H9 (cell line): ENCODE data around the gene PBX1. TPM values are rescaled to one million over a fixed set of nuclear protein-coding genes. Genes with fewer than 3 reads are reported as not detected.

ENCODE experiments used
- DNase-seq: peaks from one replicate; pipeline ENCODE4 v3.0.0-alpha.2; 2017
- H2AFZ ChIP-seq: one replicate; pipeline ENCODE4 v1.6.1; 2013; ENCODE audit warnings: mild to moderate bottlenecking, low read length, control low read depth, moderate library complexity
- H2AK5ac ChIP-seq: 2 replicates; pipeline ENCODE4 v1.6.1; 2013; ENCODE audit warnings: low read length, control low read depth, mixed read lengths; ENCODE audit not compliant: insufficient read length
- H2BK120ac ChIP-seq: one replicate; pipeline ENCODE4 v1.6.1; 2013; ENCODE audit warnings: low read depth, mild to moderate bottlenecking, low read length, control low read depth, inconsistent platforms; ENCODE audit not compliant: poor library complexity, severe bottlenecking
- H2BK12ac ChIP-seq: 2 replicates; pipeline ENCODE4 v1.6.1; 2013; ENCODE audit warnings: low read length, control low read depth, mixed read lengths, low read depth; ENCODE audit not compliant: insufficient read length
- H2BK15ac ChIP-seq: 2 replicates; pipeline ENCODE4 v1.6.1; 2013; ENCODE audit warnings: low read depth, low read length, control low read depth
- H2BK20ac ChIP-seq: one replicate; pipeline ENCODE4 v1.6.1; 2013; ENCODE audit warnings: low read depth, mild to moderate bottlenecking, low read length, control low read depth, inconsistent platforms; ENCODE audit not compliant: poor library complexity, severe bottlenecking
- H2BK5ac ChIP-seq: 2 replicates; pipeline ENCODE4 v1.6.1; 2013; ENCODE audit warnings: low read length, control low read depth, mixed read lengths; ENCODE audit not compliant: insufficient read length
- H3K14ac ChIP-seq: 2 replicates; pipeline ENCODE4 v1.6.1; 2013; ENCODE audit warnings: low read length, control low read depth; ENCODE audit not compliant: insufficient read depth
- H3K18ac ChIP-seq: 2 replicates; pipeline ENCODE4 v1.6.1; 2013; ENCODE audit warnings: low read depth, mild to moderate bottlenecking, mixed read lengths, low read length, control low read depth; ENCODE audit not compliant: insufficient read length
- H3K23ac ChIP-seq: 2 replicates; pipeline ENCODE4 v1.6.1; 2013; ENCODE audit warnings: low read length, control low read depth, mixed read lengths, low read depth; ENCODE audit not compliant: insufficient read length
- H3K23me2 ChIP-seq: 2 replicates; pipeline ENCODE4 v1.6.1; 2013; ENCODE audit warnings: low read depth, mild to moderate bottlenecking, mixed read lengths, low read length, control low read depth; ENCODE audit not compliant: insufficient read length, poor library complexity, severe bottlenecking
- H3K27ac ChIP-seq: 2 replicates; pipeline ENCODE4 v1.5.1; 2013; ENCODE audit warnings: low read length, control low read depth, mixed read lengths, low read depth; ENCODE audit not compliant: insufficient read length
- H3K27me3 ChIP-seq: 2 replicates; pipeline ENCODE4 v1.6.1; 2013; ENCODE audit warnings: low read length, control low read depth, inconsistent platforms; ENCODE audit not compliant: insufficient read depth
- H3K4ac ChIP-seq: 2 replicates; pipeline ENCODE4 v1.6.1; 2013; ENCODE audit warnings: low read depth, mild to moderate bottlenecking, control low read depth, inconsistent platforms, low read length, moderate library complexity
- H3K4me1 ChIP-seq: 2 replicates; pipeline ENCODE4 v1.6.1; 2013; ENCODE audit warnings: low read length, control low read depth, inconsistent platforms; ENCODE audit not compliant: insufficient read depth
- H3K4me2 ChIP-seq: 2 replicates; pipeline ENCODE4 v1.6.1; 2013; ENCODE audit warnings: low read length, control low read depth, mixed read lengths; ENCODE audit not compliant: insufficient read length, insufficient read depth
- H3K56ac ChIP-seq: 2 replicates; pipeline ENCODE4 v1.6.1; 2013; ENCODE audit warnings: low read depth, mild to moderate bottlenecking, mixed read lengths, low read length, control low read depth; ENCODE audit not compliant: insufficient read length
- H3K79me1 ChIP-seq: 2 replicates; pipeline ENCODE4 v1.6.1; 2013; ENCODE audit warnings: low read depth, mild to moderate bottlenecking, moderate library complexity, low read length, control low read depth, inconsistent platforms; ENCODE audit not compliant: insufficient read depth, poor library complexity, severe bottlenecking
- H3K79me2 ChIP-seq: 2 replicates; pipeline ENCODE4 v1.6.1; 2013; ENCODE audit warnings: low read length, control low read depth, inconsistent platforms; ENCODE audit not compliant: insufficient read depth
- H3K9ac ChIP-seq: 2 replicates; pipeline ENCODE4 v1.6.1; 2013; ENCODE audit warnings: low read length, control low read depth, mixed read lengths; ENCODE audit not compliant: insufficient read length; ENCODE audit errors: extremely low read depth
- H3K9me3 ChIP-seq: one replicate; pipeline ENCODE4 v1.6.1; 2013; ENCODE audit warnings: low read depth, low read length, inconsistent platforms; ENCODE audit not compliant: control insufficient read depth
- H3T11ph ChIP-seq: one replicate; pipeline ENCODE4 v1.6.1; 2013; ENCODE audit warnings: mild to moderate bottlenecking, low read length, control low read depth, inconsistent platforms
- H4K20me1 ChIP-seq: one replicate; pipeline ENCODE4 v1.6.1; 2013; ENCODE audit not compliant: control insufficient read depth, insufficient read length, insufficient read depth
- H4K5ac ChIP-seq: 2 replicates; pipeline ENCODE4 v1.6.1; 2013; ENCODE audit warnings: low read depth, mild to moderate bottlenecking, mixed read lengths, low read length, control low read depth; ENCODE audit not compliant: insufficient read length
- H4K8ac ChIP-seq: replicated peaks from 2 replicates; pipeline ENCODE4 v1.6.1; 2013; ENCODE audit warnings: low read length, control low read depth, mixed read lengths, low read depth; ENCODE audit not compliant: insufficient read length
- H4K91ac ChIP-seq: 2 replicates; pipeline ENCODE4 v1.6.1; 2013; ENCODE audit warnings: low read depth, mild to moderate bottlenecking, moderate library complexity, mixed read lengths, low read length, control low read depth; ENCODE audit not compliant: insufficient read length
- H3K27ac Mint-ChIP-seq, 3 experiments: 2 replicates in 2 of 3; 3 replicates in 1 of 3; pipeline ENCODE4 v1.8.0; 2020 to 2021; ENCODE audit warnings: mixed read lengths in 3 of 3, mild to moderate bottlenecking in 1 of 3, moderate library complexity in 1 of 3
- H3K27me3 Mint-ChIP-seq: 2 replicates; pipeline ENCODE4 v1.8.0; 2021; ENCODE audit warnings: low read depth, mild to moderate bottlenecking, moderate library complexity, mixed read lengths
- H3K36me3 Mint-ChIP-seq, 3 experiments: 2 replicates in 2 of 3; 3 replicates in 1 of 3; pipeline ENCODE4 v1.8.0; 2020 to 2021; ENCODE audit warnings: low read depth in 3 of 3, mixed read lengths in 3 of 3; ENCODE audit not compliant: insufficient read depth in 1 of 3
- H3K4me1 Mint-ChIP-seq, 2 experiments: 2 replicates each; pipeline ENCODE4 v1.8.0; 2020; ENCODE audit warnings: mixed read lengths in 2 of 2
- H3K4me3 Mint-ChIP-seq, 2 experiments: 2 replicates in 1 of 2; 3 replicates in 1 of 2; pipeline ENCODE4 v1.8.0; 2020 to 2021; ENCODE audit warnings: mild to moderate bottlenecking in 2 of 2, mixed read lengths in 2 of 2, moderate library complexity in 1 of 2
- H3K9me3 Mint-ChIP-seq, 2 experiments: 2 replicates in 1 of 2; 3 replicates in 1 of 2; pipeline ENCODE4 v1.8.0; 2020; ENCODE audit warnings: mild to moderate bottlenecking in 2 of 2, mixed read lengths in 2 of 2, moderate library complexity in 1 of 2
- WGBS: extraction: QIAGEN DNeasy Blood & Tissue Kit; methylation state at CpG from one replicate; pipeline ENCODE4 v1.1.7; 2013; ENCODE audit warnings: missing lambda C conversion rate, low lambda C conversion rate, mixed read lengths; ENCODE audit not compliant: insufficient read length; ENCODE audit errors: extremely low coverage; 5-methylcytosine and 5-hydroxymethylcytosine counted together
- total RNA-seq: library from RNA; stranded (reverse); gene quantifications from 2 replicates; pipeline ENCODE4 v1.2.1, GENCODE V29; 2021
- TF ChIP-seq, protein P1 (sequence below): fragments of 200-600 bp; sonication (generic); conservative IDR thresholded peaks from 3 replicates; pipeline ENCODE4 v1.8.0; 2021; ENCODE audit warnings: antibody characterized with exemption, mild to moderate bottlenecking

PBX1 gene
- total RNA-seq, 1 experiment from 2014 or later, result 142 TPM

DNA sequence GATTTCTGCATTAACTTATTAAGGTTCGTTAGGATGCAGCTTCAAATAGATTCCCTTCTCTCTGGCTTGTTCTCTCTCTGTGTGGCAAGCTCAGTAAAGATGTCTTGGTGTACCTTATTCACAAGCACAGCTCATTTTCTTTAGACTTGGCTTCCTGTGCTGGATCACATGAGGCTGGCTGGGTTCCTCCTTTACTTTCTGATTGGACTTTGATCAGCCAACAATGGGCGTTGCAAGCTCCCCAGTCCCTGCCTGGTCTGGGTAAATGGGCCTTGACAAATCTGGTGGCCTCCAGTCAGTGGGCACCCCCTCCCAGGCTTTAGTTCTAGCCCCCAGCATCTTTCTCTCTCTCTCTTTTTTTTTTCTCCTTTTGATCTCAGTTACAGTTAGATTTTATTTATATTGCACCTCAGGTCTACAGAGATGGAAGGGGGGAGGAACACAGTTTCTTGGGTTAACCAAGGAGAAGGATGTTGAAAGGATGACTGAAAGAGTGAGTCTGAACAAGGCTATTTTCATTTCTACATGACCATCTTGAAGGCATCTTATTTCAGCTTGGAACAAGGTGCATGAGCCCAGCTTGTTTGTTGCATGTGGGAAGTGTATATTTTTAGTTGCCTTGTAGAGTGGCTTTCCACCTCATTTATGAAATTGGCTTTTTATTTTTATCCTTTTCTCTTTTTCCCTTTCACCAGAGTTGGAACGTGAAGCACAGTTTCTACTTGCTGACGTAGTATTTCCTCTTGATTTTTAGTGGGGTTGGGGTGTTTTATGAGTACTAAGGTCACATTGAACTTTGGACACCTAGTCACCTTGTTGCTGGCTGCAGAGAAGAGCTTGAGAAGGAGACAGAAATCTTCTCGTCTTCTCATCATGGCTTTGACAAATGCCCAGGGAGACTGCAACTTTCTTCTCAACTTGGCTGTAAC is 77.1 kb downstream of the PBX1 start:
- no peak overlapping the region for H3K56ac ChIP-seq
- no peak overlapping the region for H3K18ac ChIP-seq
- no peak overlapping the region for H3K27ac ChIP-seq
- peak overlapping the region; percentile 38 for H3K4me2 ChIP-seq
- H4K20me1 ChIP-seq, result no peaks in the 10 kb centered on the region
- no CpG with 5 or more reads among the region's 5 CpGs for WGBS
- no peak overlapping the region for H2BK12ac ChIP-seq
- H2AK5ac ChIP-seq, result no peak overlapping the region
- H4K8ac ChIP-seq, result no peak overlapping the region
- H2BK20ac ChIP-seq, result no peak overlapping the region
- Mint-ChIP-seq H3K36me3 (peaks cover 9 to 21% (median 17%) of the 10 kb centered on the region in 3 experiments; a peak in 6 of 7 replicates), H3K4me1 (peaks cover 72 to 75% of the 10 kb centered on the region in 2 experiments), H3K27me3 (no peaks in the 10 kb centered on the region), H3K4me3 (peak overlapping the region in 1 of 2 experiments; percentile 69; a peak in 3 of 5 replicates), H3K27ac (peak overlapping the region; percentile 32 to 94 (median 72); a peak in 5 of 7 replicates), H3K9me3 (no peaks in the 10 kb centered on the region)
- no peak for DNase-seq
- no peak overlapping the region for H4K91ac ChIP-seq
- no peak overlapping the region for H3K4ac ChIP-seq
- no peak overlapping the region for H2AFZ ChIP-seq
- no peak overlapping the region for H3K14ac ChIP-seq
- no peak overlapping the region for H4K5ac ChIP-seq
- peaks cover 34% of the 10 kb centered on the region; the same call in 1 of the 2 replicates for H3K79me2 ChIP-seq
- no peaks in the 10 kb centered on the region for H3K23me2 ChIP-seq
- no peak overlapping the region for H2BK120ac ChIP-seq
- H3K23ac ChIP-seq, result no peak overlapping the region
- H3K79me1 ChIP-seq, result peaks cover 8% of the 10 kb centered on the region
- H2BK5ac ChIP-seq, result no peak overlapping the region
- no peaks in the 10 kb centered on the region for H3K27me3 ChIP-seq
- H3K4me1 ChIP-seq, result peaks cover 17% of the 10 kb centered on the region; the same call in 1 of the 2 replicates
- TF ChIP-seq, protein P1, sequence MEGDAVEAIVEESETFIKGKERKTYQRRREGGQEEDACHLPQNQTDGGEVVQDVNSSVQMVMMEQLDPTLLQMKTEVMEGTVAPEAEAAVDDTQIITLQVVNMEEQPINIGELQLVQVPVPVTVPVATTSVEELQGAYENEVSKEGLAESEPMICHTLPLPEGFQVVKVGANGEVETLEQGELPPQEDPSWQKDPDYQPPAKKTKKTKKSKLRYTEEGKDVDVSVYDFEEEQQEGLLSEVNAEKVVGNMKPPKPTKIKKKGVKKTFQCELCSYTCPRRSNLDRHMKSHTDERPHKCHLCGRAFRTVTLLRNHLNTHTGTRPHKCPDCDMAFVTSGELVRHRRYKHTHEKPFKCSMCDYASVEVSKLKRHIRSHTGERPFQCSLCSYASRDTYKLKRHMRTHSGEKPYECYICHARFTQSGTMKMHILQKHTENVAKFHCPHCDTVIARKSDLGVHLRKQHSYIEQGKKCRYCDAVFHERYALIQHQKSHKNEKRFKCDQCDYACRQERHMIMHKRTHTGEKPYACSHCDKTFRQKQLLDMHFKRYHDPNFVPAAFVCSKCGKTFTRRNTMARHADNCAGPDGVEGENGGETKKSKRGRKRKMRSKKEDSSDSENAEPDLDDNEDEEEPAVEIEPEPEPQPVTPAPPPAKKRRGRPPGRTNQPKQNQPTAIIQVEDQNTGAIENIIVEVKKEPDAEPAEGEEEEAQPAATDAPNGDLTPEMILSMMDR, result no peak
- no peaks in the 10 kb centered on the region for H3K9me3 ChIP-seq
- H3T11ph ChIP-seq, result no peak overlapping the region
- H3K9ac ChIP-seq, result no peak overlapping the region
- H2BK15ac ChIP-seq, result no peak overlapping the region
